NT2/D1 (cell line): Measurements from ENCODE around the gene ACACA.

ENCODE experiments used
- SUZ12 ChIP-seq: IDR thresholded peaks from 2 replicates; pipeline ENCODE4 v1.6.1; 2011; ENCODE audit not compliant: insufficient read length, insufficient read depth; ENCODE audit errors: extremely low read depth
- YY1 ChIP-seq: IDR thresholded peaks from 2 replicates; pipeline ENCODE4 v1.6.1; 2011; ENCODE audit not compliant: insufficient read length, insufficient read depth
- ZNF274 ChIP-seq: IDR thresholded peaks from 2 replicates; pipeline ENCODE4 v1.6.1; 2011; ENCODE audit warnings: mild to moderate bottlenecking, low read depth, low read length

GRCh38 chr17:37133136-37133535 is 273.5 kb downstream of the ACACA start:
- no peak for TF ChIP-seq YY1
- no peak for TF ChIP-seq ZNF274
- TF ChIP-seq SUZ12: no peak
